Effector memory CD8-positive, alpha-beta T cell (primary cell): Measurements from ENCODE around the gene IQCK.

Experiments used
- ATAC-seq: fragments of 150-1000 bp; cut with Tn5 transposase; replicated peaks from 2 replicates; pipeline ENCODE4 v1.10.0; 2021; ENCODE audit warnings: mild to moderate bottlenecking, moderate library complexity
- DNase-seq, 3 experiments: peaks; one replicate each; pipeline ENCODE4 v3.0.0; 2021
- H3K27ac Mint-ChIP-seq, 2 donors: one replicate each; pipeline ENCODE4 v1.8.0; 2022; ENCODE audit warnings: mild to moderate bottlenecking in 2 of 2, mixed read lengths in 2 of 2, moderate library complexity in 2 of 2
- H3K27me3 Mint-ChIP-seq, 2 donors: one replicate each; pipeline ENCODE4 v1.8.0; 2022; ENCODE audit warnings: mixed read lengths in 2 of 2
- H3K36me3 Mint-ChIP-seq: one replicate; pipeline ENCODE4 v1.8.0; 2022; ENCODE audit warnings: mild to moderate bottlenecking, moderate library complexity, mixed read lengths; ENCODE audit not compliant: insufficient read depth
- H3K4me1 Mint-ChIP-seq, 2 donors: one replicate each; pipeline ENCODE4 v1.8.0; 2022; ENCODE audit warnings: low read depth in 2 of 2, mixed read lengths in 2 of 2
- H3K4me3 Mint-ChIP-seq, 2 donors: one replicate each; pipeline ENCODE4 v1.8.0; 2022; ENCODE audit warnings: mild to moderate bottlenecking in 2 of 2, mixed read lengths in 2 of 2, moderate library complexity in 2 of 2
- H3K9me3 Mint-ChIP-seq, 2 donors: one replicate each; pipeline ENCODE4 v1.8.0; 2022; ENCODE audit warnings: mixed read lengths in 2 of 2

The IQCK gene

GRCh38 chr16:19883966-19884485 lies 166.0 kb downstream of the IQCK start:
- H3K4me3 Mint-ChIP-seq = peak overlapping the region; percentile 84 to 85
- no peak overlapping the region for H3K27ac Mint-ChIP-seq
- ATAC-seq = no peak
- H3K4me1 Mint-ChIP-seq = peaks cover 19 to 24% of the 10 kb centered on the region in 2 donors
- H3K9me3 Mint-ChIP-seq = no peaks in the 10 kb centered on the region
- peaks cover 3% of the 10 kb centered on the region for H3K36me3 Mint-ChIP-seq
- DNase-seq = no peak
- peaks cover 45 to 67% of the 10 kb centered on the region in 2 donors for H3K27me3 Mint-ChIP-seq

- H3K27ac Mint-ChIP-seq = peak within 1 kb of the TSS in 1 of 2 donors; percentile 72
- H3K4me1 Mint-ChIP-seq = peaks cover 19 to 24% of the 10 kb centered on the region in 2 donors
- no peaks in the 10 kb centered on the region for H3K9me3 Mint-ChIP-seq
- ATAC-seq = peak; percentile 75
- H3K4me3 Mint-ChIP-seq = peak within 1 kb of the TSS; percentile 84 to 85
- H3K27me3 Mint-ChIP-seq = peaks cover 45 to 60% of the 10 kb centered on the region in 2 donors
- H3K36me3 Mint-ChIP-seq = peaks cover 7% of the 10 kb centered on the region
- DNase-seq = peak; percentile 34 to 40 (median 34)
Observed at GRCh38 chr16:19884611-19885450, 166.8 kb downstream of the IQCK start, which contains the start of gene GPRC5B. TSS of gene GPRC5B (minus strand) at chr16:19884848. CDS start at chr16:19872845, 12,003 bp downstream.

- no peak for DNase-seq
- H3K27ac Mint-ChIP-seq = peak overlapping the region in 1 of 2 donors; percentile 72
- H3K9me3 Mint-ChIP-seq = no peaks in the 10 kb centered on the region
- H3K4me3 Mint-ChIP-seq = peak overlapping the region; percentile 84 to 85
- H3K4me1 Mint-ChIP-seq = peaks cover 19 to 24% of the 10 kb centered on the region in 2 donors
- ATAC-seq = no peak
- H3K27me3 Mint-ChIP-seq = peaks cover 45 to 60% of the 10 kb centered on the region in 2 donors
- peaks cover 7% of the 10 kb centered on the region for H3K36me3 Mint-ChIP-seq
Observed at GRCh38 chr16:19885451-19886072, 167.5 kb downstream of the IQCK start.

GRCh38 chr16:19886073-19886941 lies 168.2 kb downstream of the IQCK start:
- peaks cover 19 to 24% of the 10 kb centered on the region in 2 donors for H3K4me1 Mint-ChIP-seq
- H3K4me3 Mint-ChIP-seq = peak overlapping the region; percentile 84 to 85
- peak overlapping the region in 1 of 2 donors; percentile 72 for H3K27ac Mint-ChIP-seq
- ATAC-seq (peak; percentile 64), DNase-seq (peak; percentile 71 to 76 (median 75))
- no peaks in the 10 kb centered on the region for H3K9me3 Mint-ChIP-seq
- H3K36me3 Mint-ChIP-seq = peaks cover 7% of the 10 kb centered on the region
- H3K27me3 Mint-ChIP-seq = peaks cover 39 to 52% of the 10 kb centered on the region in 2 donors

GRCh38 chr16:19888834-19889233 lies 170.8 kb downstream of the IQCK start:
- peaks cover 16 to 17% of the 10 kb centered on the region in 2 donors for H3K4me1 Mint-ChIP-seq
- H3K36me3 Mint-ChIP-seq = peaks cover 7% of the 10 kb centered on the region
- ATAC-seq (no peak), DNase-seq (no peak)
- peaks cover 16 to 41% of the 10 kb centered on the region in 2 donors for H3K27me3 Mint-ChIP-seq
- H3K4me3 Mint-ChIP-seq = no peak overlapping the region
- H3K9me3 Mint-ChIP-seq = no peaks in the 10 kb centered on the region
- H3K27ac Mint-ChIP-seq = no peak overlapping the region

- H3K9me3 Mint-ChIP-seq = no peaks in the 10 kb centered on the region
- H3K4me1 Mint-ChIP-seq = peaks cover 4 to 6% of the 10 kb centered on the region in 2 donors
- no peak for ATAC-seq
- H3K36me3 Mint-ChIP-seq = peaks cover 7% of the 10 kb centered on the region
- H3K27me3 Mint-ChIP-seq = peaks cover 5 to 32% of the 10 kb centered on the region in 2 donors
- H3K4me3 Mint-ChIP-seq = no peak overlapping the region
- DNase-seq = no peak
- H3K27ac Mint-ChIP-seq = no peak overlapping the region
Observed at GRCh38 chr16:19890901-19891300, 172.8 kb downstream of the IQCK start.

GRCh38 chr16:19892902-19893301 lies 174.8 kb downstream of the IQCK start:
- Mint-ChIP-seq H3K4me1 (no peaks in the 10 kb centered on the region), H3K27ac (no peak overlapping the region), H3K36me3 (peaks cover 7% of the 10 kb centered on the region), H3K4me3 (no peak overlapping the region), H3K27me3 (peaks cover 4 to 36% of the 10 kb centered on the region in 2 donors), H3K9me3 (no peaks in the 10 kb centered on the region)
- ATAC-seq (no peak), DNase-seq (no peak)

GRCh38 chr16:19894586-19894985 lies 176.5 kb downstream of the IQCK start:
- Mint-ChIP-seq H3K4me3 (no peak overlapping the region), H3K27me3 (peaks cover 18 to 53% of the 10 kb centered on the region in 2 donors), H3K27ac (no peak overlapping the region), H3K9me3 (no peaks in the 10 kb centered on the region), H3K36me3 (peaks cover 4% of the 10 kb centered on the region), H3K4me1 (peaks cover 2 to 4% of the 10 kb centered on the region in 2 donors)
- ATAC-seq = no peak
- DNase-seq = no peak

GRCh38 chr16:19896951-19897350 lies 178.9 kb downstream of the IQCK start:
- H3K36me3 Mint-ChIP-seq = peaks cover 3% of the 10 kb centered on the region

GRCh38 chr16:19898166-19898565 lies 180.1 kb downstream of the IQCK start:
- Mint-ChIP-seq H3K4me3 (no peak overlapping the region), H3K9me3 (no peaks in the 10 kb centered on the region), H3K27ac (no peak overlapping the region), H3K36me3 (peaks cover 3% of the 10 kb centered on the region), H3K27me3 (peaks cover 19 to 42% of the 10 kb centered on the region in 2 donors), H3K4me1 (peaks cover 2 to 4% of the 10 kb centered on the region in 2 donors)
- DNase-seq (no peak), ATAC-seq (no peak)

More at GRCh38 chr16:19896951-19897350, 178.9 kb downstream of the IQCK start:
- no peaks in the 10 kb centered on the region for H3K9me3 Mint-ChIP-seq
- no peak overlapping the region for H3K4me3 Mint-ChIP-seq
- DNase-seq = no peak
- ATAC-seq = no peak
- H3K27ac Mint-ChIP-seq = no peak overlapping the region
- peaks cover 2 to 4% of the 10 kb centered on the region in 2 donors for H3K4me1 Mint-ChIP-seq
- peaks cover 19 to 55% of the 10 kb centered on the region in 2 donors for H3K27me3 Mint-ChIP-seq

GRCh38 chr16:19898924-19899604 lies 181.0 kb downstream of the IQCK start:
- no peaks in the 10 kb centered on the region for H3K9me3 Mint-ChIP-seq
- DNase-seq = peak; percentile 29 to 33 (median 29)
- peaks cover 19 to 41% of the 10 kb centered on the region in 2 donors for H3K27me3 Mint-ChIP-seq
- no peak overlapping the region for H3K27ac Mint-ChIP-seq
- no peak overlapping the region for H3K4me3 Mint-ChIP-seq
- H3K36me3 Mint-ChIP-seq = peaks cover 3% of the 10 kb centered on the region
- peaks cover 2 to 4% of the 10 kb centered on the region in 2 donors for H3K4me1 Mint-ChIP-seq
- peak; percentile 37 for ATAC-seq

- Mint-ChIP-seq H3K9me3 (no peaks in the 10 kb centered on the region), H3K4me3 (no peak overlapping the region), H3K4me1 (peaks cover 2 to 4% of the 10 kb centered on the region in 2 donors), H3K27me3 (peaks cover 19 to 35% of the 10 kb centered on the region in 2 donors), H3K27ac (no peak overlapping the region), H3K36me3 (peaks cover 3% of the 10 kb centered on the region)
- ATAC-seq (no peak), DNase-seq (no peak)
Observed at GRCh38 chr16:19899605-19899955, 181.5 kb downstream of the IQCK start.
